RWPE1 (cell line): ENCODE measurements around the gene ALG14.

Source experiments
- CTCF ChIA-PET: fragments of 350-600 bp; sonication (Branson Sonifier 250); formaldehyde crosslinking; extraction: SDS; loops from one replicate; lab custom pipeline; 2021; lab: Yijun Ruan, JAX
- POLR2A ChIA-PET: fragments of 400-600 bp; formaldehyde crosslinking; extraction: SDS; loops from one replicate; lab custom pipeline; 2020; ENCODE audit warnings: antibody characterized with exemption; ENCODE audit not compliant: low non-redundant PET; lab: Yijun Ruan, JAX
- DNase-seq: peaks from one replicate; pipeline ENCODE4 v3.0.0; 2012; ENCODE audit warnings: low spot score
- H3K27ac ChIP-seq: fragments of 450-650 bp; 2 replicates; pipeline ENCODE4 v1.5.1; 2017
- TF ChIP-seq, protein P1 (sequence below): fragments of 450-650 bp; conservative IDR thresholded peaks from 2 replicates; pipeline ENCODE4 v1.5.1; 2017; ENCODE audit warnings: low read depth, mild to moderate bottlenecking

ALG14 gene, protein sequence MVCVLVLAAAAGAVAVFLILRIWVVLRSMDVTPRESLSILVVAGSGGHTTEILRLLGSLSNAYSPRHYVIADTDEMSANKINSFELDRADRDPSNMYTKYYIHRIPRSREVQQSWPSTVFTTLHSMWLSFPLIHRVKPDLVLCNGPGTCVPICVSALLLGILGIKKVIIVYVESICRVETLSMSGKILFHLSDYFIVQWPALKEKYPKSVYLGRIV

DNA sequence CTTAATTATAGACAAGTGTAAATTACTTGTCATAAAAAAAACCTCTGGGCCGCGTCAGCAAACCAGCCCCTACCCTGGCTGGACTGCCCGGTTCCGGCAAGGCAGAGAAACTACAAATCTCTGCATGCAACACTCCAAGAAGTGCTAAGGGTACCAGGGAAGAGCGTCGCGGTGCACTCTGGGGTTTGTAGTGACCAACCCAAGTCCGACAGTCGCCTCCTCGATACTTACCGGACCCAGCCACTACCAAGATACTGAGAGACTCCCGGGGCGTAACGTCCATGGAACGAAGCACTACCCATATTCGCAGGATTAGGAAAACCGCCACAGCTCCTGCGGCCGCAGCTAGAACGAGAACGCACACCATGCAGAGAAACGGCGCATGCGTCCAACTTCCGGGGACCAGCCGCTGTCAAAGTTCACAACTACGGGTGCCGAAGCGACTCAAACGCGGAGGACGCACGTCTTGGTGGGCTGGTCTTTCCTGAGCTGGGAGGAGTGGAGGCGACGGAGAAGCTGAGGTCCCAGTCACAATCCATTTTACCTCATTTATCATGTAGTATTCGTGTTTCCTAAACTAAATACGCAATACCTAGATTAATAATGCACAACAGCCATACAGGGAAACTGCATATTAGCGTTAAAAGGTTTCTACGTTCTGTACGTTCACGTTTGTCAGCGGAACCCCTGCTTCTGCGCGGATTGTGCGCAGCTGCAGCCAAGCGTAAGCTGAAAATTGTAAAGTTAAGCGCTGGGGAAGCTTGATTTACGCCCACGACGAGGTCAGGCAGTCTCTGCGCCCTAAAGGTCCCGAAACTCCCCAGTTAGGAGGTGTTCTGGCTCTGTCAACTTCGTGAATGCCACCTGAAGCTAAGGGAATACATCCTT is at the start of gene ALG14:
ALG14 (minus strand) TSS at position 420 of the 888 bp plus-strand sequence; CDS start at position 367, 53 bp downstream.
- peak; percentile 91 for DNase-seq
- CTCF ChIA-PET, result interaction anchor here (0.6 to 0.7 kb wide), 3 partner anchors 49 to 1193 kb away, joined by 3 to 4 read pairs (median 3); no protein-coding TSS in a partner anchor
- TF ChIP-seq, protein P1, sequence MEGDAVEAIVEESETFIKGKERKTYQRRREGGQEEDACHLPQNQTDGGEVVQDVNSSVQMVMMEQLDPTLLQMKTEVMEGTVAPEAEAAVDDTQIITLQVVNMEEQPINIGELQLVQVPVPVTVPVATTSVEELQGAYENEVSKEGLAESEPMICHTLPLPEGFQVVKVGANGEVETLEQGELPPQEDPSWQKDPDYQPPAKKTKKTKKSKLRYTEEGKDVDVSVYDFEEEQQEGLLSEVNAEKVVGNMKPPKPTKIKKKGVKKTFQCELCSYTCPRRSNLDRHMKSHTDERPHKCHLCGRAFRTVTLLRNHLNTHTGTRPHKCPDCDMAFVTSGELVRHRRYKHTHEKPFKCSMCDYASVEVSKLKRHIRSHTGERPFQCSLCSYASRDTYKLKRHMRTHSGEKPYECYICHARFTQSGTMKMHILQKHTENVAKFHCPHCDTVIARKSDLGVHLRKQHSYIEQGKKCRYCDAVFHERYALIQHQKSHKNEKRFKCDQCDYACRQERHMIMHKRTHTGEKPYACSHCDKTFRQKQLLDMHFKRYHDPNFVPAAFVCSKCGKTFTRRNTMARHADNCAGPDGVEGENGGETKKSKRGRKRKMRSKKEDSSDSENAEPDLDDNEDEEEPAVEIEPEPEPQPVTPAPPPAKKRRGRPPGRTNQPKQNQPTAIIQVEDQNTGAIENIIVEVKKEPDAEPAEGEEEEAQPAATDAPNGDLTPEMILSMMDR, result no peak
- POLR2A ChIA-PET, result interaction anchor here (1.2 kb wide), 1 partner anchor 161 kb away, joined by 9 read pairs; the partner anchor contains the start of gene RWDD3
- peak within 1 kb of the TSS; percentile 89 for H3K27ac ChIP-seq

- no peak for DNase-seq
- no peak overlapping the region for H3K27ac ChIP-seq
- POLR2A ChIA-PET, result no interaction called here
- TF ChIP-seq, protein P1, result no peak
- CTCF ChIA-PET, result interaction anchor here (0.7 kb wide), 1 partner anchor 56 kb away, joined by 3 read pairs; no protein-coding TSS in a partner anchor
Measured at GRCh38 chr1:95122151-95122697, 49.5 kb upstream of the ALG14 start.

DNA sequence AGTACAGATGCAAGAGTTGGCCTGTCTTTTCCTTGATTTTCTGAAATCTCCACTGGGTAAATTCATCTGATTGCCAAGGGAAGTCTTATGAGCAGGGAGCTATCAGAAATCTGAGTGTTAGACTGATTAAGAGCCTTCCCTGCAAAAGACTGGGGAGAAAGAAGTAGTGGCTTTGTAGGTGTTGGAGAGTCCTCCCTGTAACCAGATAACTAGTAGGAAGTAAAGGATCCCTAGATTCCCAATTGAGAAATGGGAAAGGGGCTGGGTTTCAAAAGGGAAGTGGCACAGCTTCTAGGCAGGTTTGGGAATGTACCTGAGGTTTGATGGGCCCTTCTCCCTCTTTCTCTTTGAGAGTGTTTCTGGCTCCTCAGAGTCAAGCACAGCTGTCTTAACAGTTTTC is 46.5 kb upstream of the ALG14 start:
- DNase-seq, result no peak
- no peak overlapping the region for H3K27ac ChIP-seq
- CTCF ChIA-PET, result no interaction called here
- TF ChIP-seq, protein P1, result no peak
- POLR2A ChIA-PET, result interaction anchor here (0.5 kb wide), 1 partner anchor 30 kb away, joined by 4 read pairs; no protein-coding TSS in a partner anchor

GRCh38 chr1:95118710-95119109 is 46.0 kb upstream of the ALG14 start:
- no peak overlapping the region for H3K27ac ChIP-seq
- TF ChIP-seq, protein P1, result no peak
- CTCF ChIA-PET, result no interaction called here
- DNase-seq, result no peak
- POLR2A ChIA-PET, result interaction anchor here (0.5 kb wide), 1 partner anchor 31 kb away, joined by 4 read pairs; no protein-coding TSS in a partner anchor

DNA sequence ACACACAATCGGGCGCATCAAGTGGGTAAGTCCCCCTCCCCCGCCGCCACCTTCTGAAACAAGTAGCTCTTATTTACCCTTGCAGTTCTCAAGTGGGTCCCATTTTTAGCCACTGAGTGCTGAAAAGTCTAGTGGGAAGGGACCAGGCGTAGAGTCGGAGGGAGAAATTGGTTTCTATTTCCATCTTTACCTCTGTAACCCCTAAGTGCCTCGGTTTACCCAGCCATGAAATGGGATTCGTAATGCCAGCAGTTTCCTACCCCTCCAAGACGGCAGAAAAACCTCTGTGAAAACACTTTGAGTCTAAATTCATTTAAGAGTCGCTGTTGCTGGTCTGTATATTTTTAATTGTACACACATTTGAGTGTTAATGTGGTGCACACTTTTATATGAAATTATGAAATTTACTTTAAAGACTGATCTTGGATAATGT is 45.3 kb upstream of the ALG14 start:
- ChIA-PET CTCF (interaction anchor here (0.8 to 1.7 kb wide), 2 partner anchors 44 to 116 kb away, joined by 3 to 9 read pairs; partner anchors contain the start of gene RWDD3), POLR2A (no interaction called here)
- H3K27ac ChIP-seq, result no peak overlapping the region
- no peak for DNase-seq
- TF ChIP-seq, protein P1, result no peak
